K562 (cell line): Measurements from ENCODE around the gene SPEM2.

Experiments used
- BRCA1 ChIP-seq, 2 experiments: fragments of 450-650 bp in 1 of 2; sonication (generic) in 1 of 2; formaldehyde crosslinking in 1 of 2; IDR thresholded peaks; 2 replicates each; pipeline versions ENCODE4 v1.5.0 to v1.6.1; 2017 to 2020; ENCODE audit warnings: mild to moderate bottlenecking in 1 of 2, missing genetic modification reagents in 1 of 2
- EGR1 ChIP-seq: fragments of 450-650 bp; conservative IDR thresholded peaks from 2 replicates; pipeline ENCODE4 v1.6.1; 2017; ENCODE audit warnings: mild to moderate bottlenecking
- TEAD1 ChIP-seq, 2 experiments: fragments of 450-650 bp in 1 of 2; sonication (generic) in 1 of 2; formaldehyde crosslinking; IDR thresholded peaks; 2 replicates each; pipeline versions ENCODE4 v1.4.0 to v1.8.0; 2020 to 2022; ENCODE audit warnings: mild to moderate bottlenecking in 2 of 2, missing genetic modification reagents in 1 of 2
- TF ChIP-seq, protein P1 (sequence below): sonication (generic); formaldehyde crosslinking; IDR thresholded peaks from 2 replicates; pipeline ENCODE4 v1.8.1; 2022; ENCODE audit warnings: missing genetic modification reagents
- TF ChIP-seq, protein P2 (sequence below): sonication (generic); formaldehyde crosslinking; IDR thresholded peaks from 2 replicates; pipeline ENCODE4 v1.9.0; 2022; ENCODE audit warnings: mild to moderate bottlenecking, missing genetic modification reagents
- TF ChIP-seq, protein P3 (sequence below), 3 experiments: IDR thresholded peaks in 2 of 3; conservative IDR thresholded peaks in 1 of 3; 2 replicates each; pipeline ENCODE4 v1.5.1; 2011 to 2012; ENCODE audit warnings: low read length in 3 of 3, mild to moderate bottlenecking in 3 of 3, control low read depth in 2 of 3, improper control_type of control experiment in 1 of 3, inconsistent platforms in 1 of 3, low read depth in 1 of 3, mixed read lengths in 1 of 3, moderate library complexity in 1 of 3; ENCODE audit not compliant: insufficient read depth in 2 of 3
- TF ChIP-seq, protein P4 (sequence below): sonication (generic); formaldehyde crosslinking; IDR thresholded peaks from 2 replicates; pipeline ENCODE4 v1.4.0; 2020; ENCODE audit warnings: mild to moderate bottlenecking, missing genetic modification reagents

DNA sequence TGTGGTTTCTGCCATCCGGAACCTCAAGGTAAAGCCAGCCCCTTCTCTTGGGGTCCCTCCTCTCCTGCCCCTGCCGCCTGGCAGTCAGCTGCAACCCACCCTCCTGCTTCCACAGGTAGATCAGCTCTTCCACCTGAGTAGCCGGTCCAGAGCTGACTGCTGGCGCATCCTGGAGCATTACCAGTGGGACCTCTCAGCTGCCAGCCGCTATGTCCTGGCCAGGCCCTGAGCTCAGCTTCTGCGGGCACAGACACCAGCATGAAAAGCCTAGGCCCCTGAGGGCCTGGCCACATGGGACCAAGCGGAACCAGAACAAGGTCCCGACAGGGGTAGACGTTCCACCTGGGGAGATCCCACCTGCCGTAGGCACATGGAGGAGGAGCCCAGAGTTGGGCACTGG lies 36.6 kb upstream of the SPEM2 start:
- TF ChIP-seq TEAD1 (CRISPR knock-in tag; IDR thresholded peaks at IDR 0.05) (no peak), BRCA1 (IDR thresholded peaks at IDR 0.05) (no peak), BRCA1 (CRISPR knock-in tag; IDR thresholded peaks at IDR 0.05) (no peak), EGR1 (no peak)
- TF ChIP-seq, protein P1, sequence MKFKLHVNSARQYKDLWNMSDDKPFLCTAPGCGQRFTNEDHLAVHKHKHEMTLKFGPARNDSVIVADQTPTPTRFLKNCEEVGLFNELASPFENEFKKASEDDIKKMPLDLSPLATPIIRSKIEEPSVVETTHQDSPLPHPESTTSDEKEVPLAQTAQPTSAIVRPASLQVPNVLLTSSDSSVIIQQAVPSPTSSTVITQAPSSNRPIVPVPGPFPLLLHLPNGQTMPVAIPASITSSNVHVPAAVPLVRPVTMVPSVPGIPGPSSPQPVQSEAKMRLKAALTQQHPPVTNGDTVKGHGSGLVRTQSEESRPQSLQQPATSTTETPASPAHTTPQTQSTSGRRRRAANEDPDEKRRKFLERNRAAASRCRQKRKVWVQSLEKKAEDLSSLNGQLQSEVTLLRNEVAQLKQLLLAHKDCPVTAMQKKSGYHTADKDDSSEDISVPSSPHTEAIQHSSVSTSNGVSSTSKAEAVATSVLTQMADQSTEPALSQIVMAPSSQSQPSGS (CRISPR knock-in tag), result no peak
- TF ChIP-seq, protein P2, sequence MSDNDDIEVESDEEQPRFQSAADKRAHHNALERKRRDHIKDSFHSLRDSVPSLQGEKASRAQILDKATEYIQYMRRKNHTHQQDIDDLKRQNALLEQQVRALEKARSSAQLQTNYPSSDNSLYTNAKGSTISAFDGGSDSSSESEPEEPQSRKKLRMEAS (CRISPR knock-in tag), result no peak
- TF ChIP-seq, protein P3, sequence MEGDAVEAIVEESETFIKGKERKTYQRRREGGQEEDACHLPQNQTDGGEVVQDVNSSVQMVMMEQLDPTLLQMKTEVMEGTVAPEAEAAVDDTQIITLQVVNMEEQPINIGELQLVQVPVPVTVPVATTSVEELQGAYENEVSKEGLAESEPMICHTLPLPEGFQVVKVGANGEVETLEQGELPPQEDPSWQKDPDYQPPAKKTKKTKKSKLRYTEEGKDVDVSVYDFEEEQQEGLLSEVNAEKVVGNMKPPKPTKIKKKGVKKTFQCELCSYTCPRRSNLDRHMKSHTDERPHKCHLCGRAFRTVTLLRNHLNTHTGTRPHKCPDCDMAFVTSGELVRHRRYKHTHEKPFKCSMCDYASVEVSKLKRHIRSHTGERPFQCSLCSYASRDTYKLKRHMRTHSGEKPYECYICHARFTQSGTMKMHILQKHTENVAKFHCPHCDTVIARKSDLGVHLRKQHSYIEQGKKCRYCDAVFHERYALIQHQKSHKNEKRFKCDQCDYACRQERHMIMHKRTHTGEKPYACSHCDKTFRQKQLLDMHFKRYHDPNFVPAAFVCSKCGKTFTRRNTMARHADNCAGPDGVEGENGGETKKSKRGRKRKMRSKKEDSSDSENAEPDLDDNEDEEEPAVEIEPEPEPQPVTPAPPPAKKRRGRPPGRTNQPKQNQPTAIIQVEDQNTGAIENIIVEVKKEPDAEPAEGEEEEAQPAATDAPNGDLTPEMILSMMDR (IDR thresholded peaks at IDR 0.05 in 2 of 3, conservative IDR thresholded peaks at IDR 0.05 in 1 of 3; ENCODE audit: insufficient read depth in 2 of 3, low read depth in 1 of 3, low read length in 3 of 3), result no peak
- TF ChIP-seq, protein P4, sequence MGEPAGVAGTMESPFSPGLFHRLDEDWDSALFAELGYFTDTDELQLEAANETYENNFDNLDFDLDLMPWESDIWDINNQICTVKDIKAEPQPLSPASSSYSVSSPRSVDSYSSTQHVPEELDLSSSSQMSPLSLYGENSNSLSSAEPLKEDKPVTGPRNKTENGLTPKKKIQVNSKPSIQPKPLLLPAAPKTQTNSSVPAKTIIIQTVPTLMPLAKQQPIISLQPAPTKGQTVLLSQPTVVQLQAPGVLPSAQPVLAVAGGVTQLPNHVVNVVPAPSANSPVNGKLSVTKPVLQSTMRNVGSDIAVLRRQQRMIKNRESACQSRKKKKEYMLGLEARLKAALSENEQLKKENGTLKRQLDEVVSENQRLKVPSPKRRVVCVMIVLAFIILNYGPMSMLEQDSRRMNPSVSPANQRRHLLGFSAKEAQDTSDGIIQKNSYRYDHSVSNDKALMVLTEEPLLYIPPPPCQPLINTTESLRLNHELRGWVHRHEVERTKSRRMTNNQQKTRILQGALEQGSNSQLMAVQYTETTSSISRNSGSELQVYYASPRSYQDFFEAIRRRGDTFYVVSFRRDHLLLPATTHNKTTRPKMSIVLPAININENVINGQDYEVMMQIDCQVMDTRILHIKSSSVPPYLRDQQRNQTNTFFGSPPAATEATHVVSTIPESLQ (CRISPR knock-in tag), result no peak
